ENCODE measurements around the gene PCBD2. TPM values are rescaled to one million over a fixed set of nuclear protein-coding genes. Genes with fewer than 3 reads are reported as not detected.
"Not testable (repeated sequence)": the region's sequence is repeated elsewhere in the genome, so short reads cannot be mapped to it uniquely, and the experiment has no call there.

Gene PCBD2
- total RNA-seq, 1 donor from 2014 or later: 8.5 TPM

DNA sequence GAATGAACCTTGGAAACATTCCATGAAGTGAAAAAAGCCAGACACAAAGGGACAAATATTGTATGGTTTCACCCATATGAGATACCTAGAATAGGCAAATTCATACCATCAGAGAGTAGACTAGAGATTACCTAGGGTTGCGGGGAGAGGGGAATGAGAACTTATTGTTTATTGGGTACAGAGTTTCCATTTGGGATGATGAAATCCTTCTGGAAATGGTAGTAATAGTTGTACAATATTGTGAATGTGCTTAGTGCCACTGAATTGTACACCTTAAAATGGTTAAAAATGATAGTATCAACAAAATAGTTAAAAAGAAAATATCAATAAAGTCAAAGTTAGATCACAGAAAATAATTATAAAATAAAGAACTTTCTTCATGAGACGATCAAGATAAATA lies 88.2 kb downstream of the PCBD2 start:
- no peak overlapping the region for H3K4me3 Mint-ChIP-seq (ENCODE audit: unreplicated experiment)
- no peak overlapping the region for H3K27ac Mint-ChIP-seq (ENCODE audit: unreplicated experiment)
- no peaks in the 10 kb centered on the region for H3K4me1 Mint-ChIP-seq (ENCODE audit: unreplicated experiment)
- peaks cover 50% of the 10 kb centered on the region for H3K27me3 Mint-ChIP-seq (ENCODE audit: unreplicated experiment)
- TF ChIP-seq, protein P1, sequence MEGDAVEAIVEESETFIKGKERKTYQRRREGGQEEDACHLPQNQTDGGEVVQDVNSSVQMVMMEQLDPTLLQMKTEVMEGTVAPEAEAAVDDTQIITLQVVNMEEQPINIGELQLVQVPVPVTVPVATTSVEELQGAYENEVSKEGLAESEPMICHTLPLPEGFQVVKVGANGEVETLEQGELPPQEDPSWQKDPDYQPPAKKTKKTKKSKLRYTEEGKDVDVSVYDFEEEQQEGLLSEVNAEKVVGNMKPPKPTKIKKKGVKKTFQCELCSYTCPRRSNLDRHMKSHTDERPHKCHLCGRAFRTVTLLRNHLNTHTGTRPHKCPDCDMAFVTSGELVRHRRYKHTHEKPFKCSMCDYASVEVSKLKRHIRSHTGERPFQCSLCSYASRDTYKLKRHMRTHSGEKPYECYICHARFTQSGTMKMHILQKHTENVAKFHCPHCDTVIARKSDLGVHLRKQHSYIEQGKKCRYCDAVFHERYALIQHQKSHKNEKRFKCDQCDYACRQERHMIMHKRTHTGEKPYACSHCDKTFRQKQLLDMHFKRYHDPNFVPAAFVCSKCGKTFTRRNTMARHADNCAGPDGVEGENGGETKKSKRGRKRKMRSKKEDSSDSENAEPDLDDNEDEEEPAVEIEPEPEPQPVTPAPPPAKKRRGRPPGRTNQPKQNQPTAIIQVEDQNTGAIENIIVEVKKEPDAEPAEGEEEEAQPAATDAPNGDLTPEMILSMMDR (IDR thresholded peaks at IDR 0.05): no peak
- DNase-seq (ENCODE audit: extremely low spot score, unreplicated experiment): no peak
- peaks cover 5% of the 10 kb centered on the region for H3K36me3 Mint-ChIP-seq (ENCODE audit: unreplicated experiment)
- H3K9me3 Mint-ChIP-seq (ENCODE audit: unreplicated experiment): peaks cover 9% of the 10 kb centered on the region

- no peak overlapping the region for H3K4me3 Mint-ChIP-seq (ENCODE audit: unreplicated experiment)
- peaks cover 46% of the 10 kb centered on the region for H3K27me3 Mint-ChIP-seq (ENCODE audit: unreplicated experiment)
- no peak overlapping the region for H3K27ac Mint-ChIP-seq (ENCODE audit: unreplicated experiment)
- no peak for DNase-seq (ENCODE audit: extremely low spot score, unreplicated experiment)
- peaks cover 5% of the 10 kb centered on the region for H3K36me3 Mint-ChIP-seq (ENCODE audit: unreplicated experiment)
- no peaks in the 10 kb centered on the region for H3K4me1 Mint-ChIP-seq (ENCODE audit: unreplicated experiment)
- peaks cover 9% of the 10 kb centered on the region for H3K9me3 Mint-ChIP-seq (ENCODE audit: unreplicated experiment)
- TF ChIP-seq, protein P1 (IDR thresholded peaks at IDR 0.05): no peak
Observed at GRCh38 chr5:134994560-134995156, 89.7 kb downstream of the PCBD2 start.

DNA sequence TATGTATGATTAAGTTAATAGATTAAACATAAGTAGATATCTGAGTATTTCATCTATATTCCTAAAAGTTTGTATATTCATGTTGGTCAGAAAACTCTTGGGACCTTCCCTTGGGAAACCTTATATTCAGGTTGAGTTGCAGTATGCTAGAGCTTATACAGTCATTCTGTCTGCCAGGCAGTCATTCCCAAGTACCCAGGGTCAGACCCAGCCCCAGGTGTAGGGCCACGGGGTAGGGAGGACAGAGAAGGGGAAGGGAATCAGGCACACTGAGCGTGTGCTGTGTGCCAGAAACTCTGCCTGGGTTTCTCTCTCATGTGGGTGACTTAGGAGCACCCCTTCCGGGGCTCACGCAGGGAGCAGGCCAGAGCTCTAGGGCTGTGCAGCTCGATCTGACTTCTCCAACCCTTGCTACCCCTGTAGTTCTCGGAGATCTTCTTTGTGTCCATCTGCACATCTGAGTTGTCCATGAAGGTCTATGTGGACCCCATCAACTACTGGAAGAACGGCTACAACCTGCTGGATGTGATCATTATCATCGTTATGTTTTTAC lies 91.0 kb downstream of the PCBD2 start:
- Mint-ChIP-seq H3K4me3 (ENCODE audit: unreplicated experiment) (no peak overlapping the region), H3K27me3 (ENCODE audit: unreplicated experiment) (peaks cover 46% of the 10 kb centered on the region), H3K4me1 (ENCODE audit: unreplicated experiment) (no peaks in the 10 kb centered on the region), H3K9me3 (ENCODE audit: unreplicated experiment) (peaks cover 7% of the 10 kb centered on the region), H3K36me3 (ENCODE audit: unreplicated experiment) (peaks cover 3% of the 10 kb centered on the region), H3K27ac (ENCODE audit: unreplicated experiment) (no peak overlapping the region)
- TF ChIP-seq, protein P1 (IDR thresholded peaks at IDR 0.05): no peak
- DNase-seq (ENCODE audit: extremely low spot score, unreplicated experiment): no peak

- Mint-ChIP-seq H3K9me3 (ENCODE audit: unreplicated experiment) (no peaks in the 10 kb centered on the region), H3K4me1 (ENCODE audit: unreplicated experiment) (no peaks in the 10 kb centered on the region), H3K27me3 (ENCODE audit: unreplicated experiment) (peaks cover 47% of the 10 kb centered on the region), H3K27ac (ENCODE audit: unreplicated experiment) (no peak overlapping the region), H3K36me3 (ENCODE audit: unreplicated experiment) (no peaks in the 10 kb centered on the region), H3K4me3 (ENCODE audit: unreplicated experiment) (no peak overlapping the region)
- DNase-seq (ENCODE audit: extremely low spot score, unreplicated experiment): no peak
- TF ChIP-seq, protein P1 (IDR thresholded peaks at IDR 0.05): no peak
Observed at GRCh38 chr5:134997015-134997414, 92.1 kb downstream of the PCBD2 start.

DNA sequence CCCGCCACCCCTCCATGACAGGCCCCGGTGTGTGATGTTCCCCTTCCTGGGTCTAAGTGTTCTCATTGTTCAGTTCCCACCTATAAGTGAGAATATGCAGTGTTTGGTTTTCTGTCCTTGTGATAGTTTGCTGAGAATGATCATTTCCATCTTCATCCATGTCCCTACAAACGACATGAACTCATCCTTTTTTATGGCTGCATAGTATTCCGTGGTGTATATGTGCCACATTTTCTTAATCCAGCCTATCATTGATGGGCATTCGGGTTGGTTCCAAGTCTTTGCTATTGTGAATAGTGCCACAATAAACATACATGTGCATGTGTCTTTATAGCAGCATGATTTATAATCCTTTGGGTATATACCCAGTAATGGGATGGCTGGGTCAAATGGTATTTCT lies 93.1 kb downstream of the PCBD2 start:
- peaks cover 51% of the 10 kb centered on the region for H3K27me3 Mint-ChIP-seq (ENCODE audit: unreplicated experiment)
- not testable (repeated sequence) for H3K4me3 Mint-ChIP-seq (ENCODE audit: unreplicated experiment); DNase-seq (ENCODE audit: extremely low spot score, unreplicated experiment); H3K9me3 Mint-ChIP-seq (ENCODE audit: unreplicated experiment); H3K27ac Mint-ChIP-seq (ENCODE audit: unreplicated experiment); H3K4me1 Mint-ChIP-seq (ENCODE audit: unreplicated experiment); H3K36me3 Mint-ChIP-seq (ENCODE audit: unreplicated experiment)
